GM21515 (cell line): ENCODE measurements around the gene ZNF419.
"Not testable (repeated sequence)": the region's sequence is repeated elsewhere in the genome, so short reads cannot be mapped to it uniquely, and the experiment has no call there.

Experiments used
- ATAC-seq: cut with Tn5 transposase; IDR thresholded peaks from one replicate; pipeline ENCODE4 v1.9.1; 2021; ENCODE audit not compliant: unreplicated experiment

The ZNF419 gene

GRCh38 chr19:57487477-57488298 lies at the start of gene ZNF419:
TSS of gene ZNF419 (plus strand) at chr19:57487750. CDS start at chr19:57487951, 201 bp downstream.
- peak; percentile 87 for ATAC-seq

DNA sequence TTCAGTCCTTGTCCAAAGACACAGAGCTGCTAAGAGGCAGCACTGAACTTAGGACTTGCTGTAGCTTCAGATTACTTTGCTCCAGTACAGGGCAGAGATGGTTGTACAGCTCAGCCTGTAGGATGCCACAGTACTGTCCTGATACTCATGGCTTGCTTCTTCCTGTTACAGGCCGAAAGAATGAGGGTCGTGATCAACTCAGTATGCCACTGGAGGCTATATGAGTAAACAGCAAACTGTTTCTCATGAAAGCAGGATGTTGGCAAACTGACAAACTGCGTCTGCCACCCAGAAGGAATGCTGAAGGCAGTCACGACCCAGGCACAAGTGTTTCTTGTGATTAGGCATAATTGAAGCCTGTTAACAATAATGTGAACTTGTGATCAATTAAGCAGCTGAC lies 49.6 kb upstream of the ZNF419 start:
- no peak for ATAC-seq

DNA sequence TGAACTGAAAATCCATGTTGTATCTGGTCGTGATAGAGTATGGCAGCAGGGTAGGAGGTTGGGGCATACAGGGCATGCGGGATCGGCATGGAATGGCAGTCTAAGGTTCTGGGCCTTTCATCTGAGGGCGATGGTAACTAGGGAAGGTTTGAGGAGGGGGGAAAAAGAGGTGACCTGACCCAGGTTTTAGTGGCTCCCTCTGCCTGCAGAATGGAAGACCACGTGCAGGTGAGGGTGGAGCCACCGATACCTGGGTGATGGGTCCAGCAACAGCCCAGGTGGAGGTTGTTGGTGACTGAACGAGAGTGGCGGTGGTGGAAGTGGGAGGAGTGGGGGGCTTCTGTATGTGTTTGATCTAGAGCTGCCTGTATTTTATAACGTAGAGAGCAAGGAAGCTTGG lies 48.6 kb upstream of the ZNF419 start:
- ATAC-seq: no peak

DNA sequence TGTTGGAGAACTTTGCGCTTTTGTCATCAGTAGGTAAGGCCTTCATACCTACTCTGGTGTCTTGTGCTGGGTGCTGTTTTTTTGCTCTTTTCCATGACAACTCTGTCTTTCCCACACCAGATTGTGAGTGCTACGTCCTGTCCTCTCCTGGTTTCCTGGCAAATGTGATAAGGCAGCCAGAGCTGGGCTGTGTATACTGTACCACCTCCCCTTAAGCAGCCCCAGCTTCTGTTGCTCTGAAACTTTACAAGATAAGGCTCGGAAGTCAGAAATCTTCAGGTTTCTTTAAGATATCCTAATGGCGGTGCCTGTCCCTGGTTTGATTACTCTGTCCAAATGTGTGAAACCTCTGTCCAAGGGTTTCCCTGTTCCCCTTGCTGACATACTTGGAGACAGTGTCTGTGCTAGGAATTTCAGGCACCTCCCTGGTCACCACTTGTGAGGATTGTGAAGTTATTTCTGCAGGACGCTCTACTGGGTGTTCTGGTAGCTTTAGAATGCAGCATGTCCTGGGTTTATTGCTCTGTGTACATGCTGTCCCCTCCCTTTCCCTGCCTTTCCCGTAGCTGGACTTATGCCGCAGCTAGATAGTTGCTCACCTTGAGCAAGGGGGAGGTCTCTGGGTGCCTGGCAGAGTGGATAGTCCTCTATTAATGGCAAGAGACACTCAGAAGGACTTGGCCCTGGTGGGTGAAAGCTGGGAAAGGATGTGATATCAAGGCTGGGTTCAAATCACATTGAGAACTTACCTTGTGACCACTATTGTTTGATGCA lies 45.4 kb upstream of the ZNF419 start:
- ATAC-seq: no peak

GRCh38 chr19:57443121-57443696 lies 44.3 kb upstream of the ZNF419 start:
- no peak for ATAC-seq

DNA sequence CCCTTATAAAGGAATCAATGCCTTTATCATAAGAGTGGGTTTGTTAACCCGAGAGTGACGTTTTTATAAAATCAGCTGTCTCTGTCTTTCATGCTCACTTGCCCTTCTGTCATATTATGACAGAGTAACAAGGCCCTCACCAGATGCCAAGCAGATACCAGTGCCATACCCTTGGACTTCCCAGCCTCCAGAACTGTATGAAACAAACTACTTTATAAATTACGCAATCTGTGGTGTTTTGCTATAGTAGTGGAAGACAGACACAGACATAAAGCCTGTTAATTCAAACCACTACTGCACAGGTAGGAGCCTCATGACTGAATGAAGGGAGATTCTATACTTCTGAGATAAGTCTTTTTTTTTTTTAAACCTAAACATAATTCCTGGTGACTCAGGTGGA lies 35.2 kb upstream of the ZNF419 start:
- no peak for ATAC-seq

DNA sequence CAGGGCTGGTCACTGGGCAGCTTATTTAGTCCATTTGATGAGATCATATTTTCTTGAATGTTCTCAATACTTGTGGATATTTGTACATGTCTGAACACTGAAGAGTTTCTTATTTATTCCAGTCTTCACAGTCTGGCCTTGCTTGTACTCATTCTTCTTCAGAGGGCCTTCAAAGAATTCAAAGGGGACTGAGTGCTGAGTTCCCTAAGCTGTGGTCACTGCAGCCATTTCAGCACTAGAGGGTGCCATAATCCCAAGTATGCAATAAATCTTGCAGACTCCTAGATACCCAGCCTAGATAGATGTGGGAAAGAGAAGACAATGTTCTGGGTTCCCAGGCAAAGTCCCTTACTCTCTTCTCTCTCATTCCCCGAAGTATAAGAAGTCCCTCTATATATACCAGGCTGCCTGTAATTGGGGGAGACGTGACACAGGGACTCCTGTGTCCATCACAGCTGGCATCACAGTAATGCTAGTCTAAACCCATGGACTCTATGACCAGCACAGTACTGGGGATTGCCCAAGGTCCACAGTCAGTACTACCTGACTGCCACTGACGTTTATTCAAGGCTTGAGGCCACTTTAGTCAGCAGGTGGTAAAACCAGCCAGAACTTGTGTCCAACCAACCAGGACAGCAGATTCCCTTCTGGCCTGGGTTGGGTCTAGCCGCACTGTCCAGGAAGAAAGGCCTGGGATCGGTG lies 21.7 kb upstream of the ZNF419 start:
- ATAC-seq: no peak

DNA sequence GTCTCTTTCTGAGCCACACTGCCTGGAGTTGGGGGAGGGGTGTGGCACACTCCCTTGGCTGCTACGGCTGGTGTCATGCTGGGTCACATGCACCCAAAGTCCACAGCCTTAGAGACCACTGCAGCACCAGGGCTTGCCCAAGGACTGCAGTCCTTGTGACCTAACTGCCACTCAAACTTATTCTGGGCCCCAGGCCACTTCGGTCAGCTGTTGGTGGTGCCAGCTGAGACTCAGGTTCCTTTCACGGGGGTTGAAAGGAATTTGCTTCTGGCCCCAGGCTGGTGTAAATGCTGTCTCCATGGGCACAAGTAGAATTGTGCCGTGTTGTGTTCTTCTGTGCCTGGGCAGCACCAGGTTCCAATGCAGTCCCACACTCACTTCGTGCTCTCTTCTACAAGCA lies 21.1 kb upstream of the ZNF419 start:
- ATAC-seq: no peak

DNA sequence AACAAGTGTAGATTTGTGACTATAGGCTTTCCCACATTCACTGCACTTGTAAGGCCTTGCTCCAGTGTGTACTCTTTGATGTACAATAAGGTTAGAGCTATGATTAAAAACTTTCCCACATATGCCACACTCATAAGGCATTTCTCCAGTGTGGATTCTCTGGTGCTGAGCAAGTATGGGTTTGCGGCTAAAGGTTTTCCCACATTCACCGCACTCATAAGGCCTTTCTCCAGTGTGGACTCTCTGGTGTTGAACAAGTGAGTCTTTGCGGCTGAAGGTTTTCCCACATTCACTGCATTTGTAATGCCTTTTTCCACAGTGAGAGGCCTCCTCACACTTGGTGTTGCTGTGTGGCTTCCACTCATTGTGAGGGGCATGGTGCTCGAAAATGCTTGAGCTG lies 13.9 kb upstream of the ZNF419 start:
- ATAC-seq: no peak

GRCh38 chr19:57477191-57478008 lies 10.2 kb upstream of the ZNF419 start, which contains the start of gene ZNF772:
TSS of gene ZNF772 (minus strand) at chr19:57477566. CDS start at chr19:57477309, 257 bp downstream.
- peak; percentile 82 for ATAC-seq

DNA sequence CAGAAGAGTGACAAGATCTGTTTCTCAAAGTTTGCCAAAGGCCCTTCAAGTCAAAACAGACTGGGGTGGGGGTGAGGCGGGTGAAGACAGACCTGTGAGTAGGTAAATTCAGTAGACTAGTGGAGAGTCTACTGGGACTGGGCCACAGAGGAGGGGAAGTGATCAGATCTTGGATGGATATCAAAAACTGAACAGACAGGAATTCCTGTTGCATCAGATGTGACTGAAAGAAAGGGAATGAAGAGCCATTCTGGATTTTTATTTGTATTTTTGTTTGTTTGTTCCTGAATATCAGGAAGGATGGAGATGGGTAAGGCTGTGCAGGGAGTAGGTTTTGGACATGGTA lies 722 bp downstream of the ZNF419 start:
- not testable (repeated sequence) for ATAC-seq

DNA sequence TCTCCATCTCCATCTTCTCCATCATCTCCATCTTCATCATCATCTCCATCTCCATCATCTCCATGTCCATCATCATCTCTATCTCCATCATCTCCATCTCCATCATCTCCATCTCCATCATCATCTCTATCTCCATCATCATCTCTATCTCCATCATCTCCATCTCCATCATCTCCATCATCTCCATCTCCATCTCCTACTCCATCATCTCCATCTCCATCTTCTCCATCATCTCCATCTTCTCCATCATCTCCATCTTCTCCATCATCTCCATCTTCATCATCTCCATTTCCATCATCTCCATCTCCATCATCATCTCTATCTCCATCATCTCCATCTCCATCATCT lies 11.8 kb downstream of the ZNF419 start:
- ATAC-seq: not testable (repeated sequence)

DNA sequence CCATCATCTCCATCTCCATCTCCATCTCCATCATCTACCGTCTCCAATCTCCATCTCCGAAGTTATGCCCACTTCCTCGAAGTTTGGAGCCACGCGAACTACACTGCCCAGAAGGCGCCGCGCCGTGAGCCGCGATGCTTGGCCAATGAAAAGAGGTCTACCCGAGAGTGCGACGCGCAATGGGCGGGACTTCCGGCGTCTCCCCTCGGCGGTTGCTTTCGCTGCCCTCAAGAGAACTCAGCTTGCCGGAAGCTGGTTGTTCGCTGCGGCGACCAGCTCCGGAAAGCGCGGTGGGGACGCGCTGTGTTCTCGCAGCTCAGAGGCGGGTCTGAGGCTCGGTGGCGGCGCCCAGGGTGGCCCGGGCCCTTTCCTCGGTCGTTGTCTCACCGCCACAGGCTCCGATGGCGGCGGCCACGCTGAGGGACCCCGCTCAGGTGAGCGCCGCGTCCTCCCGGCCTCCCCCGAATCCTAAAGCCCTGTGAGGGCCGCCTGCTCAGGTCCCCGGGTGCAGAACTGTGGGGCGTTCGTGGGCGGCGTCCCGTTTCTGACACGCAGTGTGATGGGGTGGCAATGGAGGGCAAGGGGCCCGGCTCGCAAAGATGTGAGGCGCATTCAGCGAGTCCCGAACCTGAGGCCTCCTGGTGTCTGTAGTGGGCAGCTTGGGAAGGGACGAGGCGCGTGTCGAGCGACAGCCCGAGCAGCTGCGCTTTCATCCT lies 12.3 kb downstream of the ZNF419 start, which contains the start of gene ZNF773:
ZNF773 (plus strand) TSS at position 259 of the 716 bp plus-strand sequence; CDS start at position 402, 143 bp downstream.
- peak; percentile 99 for ATAC-seq

- not testable (repeated sequence) for ATAC-seq
Observed at GRCh38 chr19:57500400-57500799, 12.8 kb downstream of the ZNF419 start.

DNA sequence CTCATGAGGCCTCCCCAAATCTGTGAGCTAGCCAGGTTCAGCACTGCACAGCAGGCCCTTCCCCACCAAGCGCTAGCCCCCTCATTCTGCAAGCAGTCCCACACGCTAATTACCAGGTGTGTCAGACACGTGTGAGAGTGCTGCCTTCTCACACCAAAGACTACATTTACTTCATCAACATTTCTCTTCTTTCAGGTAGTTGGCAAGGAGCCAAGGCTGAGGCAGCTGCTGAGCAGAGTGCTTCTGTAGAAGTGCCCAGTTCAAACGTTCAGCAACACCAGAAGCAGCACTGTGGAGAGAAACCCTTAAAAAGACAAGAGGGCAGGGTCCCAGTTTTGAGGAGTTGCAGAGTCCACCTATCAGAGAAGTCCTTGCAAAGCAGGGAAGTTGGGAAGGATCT lies 18.6 kb downstream of the ZNF419 start:
- ATAC-seq: no peak

GRCh38 chr19:57511484-57511883 lies 23.9 kb downstream of the ZNF419 start:
- ATAC-seq: no peak

- no peak for ATAC-seq
Observed at GRCh38 chr19:57512845-57513244, 25.3 kb downstream of the ZNF419 start.

- ATAC-seq: no peak
Observed at GRCh38 chr19:57515255-57515654, 27.7 kb downstream of the ZNF419 start.

DNA sequence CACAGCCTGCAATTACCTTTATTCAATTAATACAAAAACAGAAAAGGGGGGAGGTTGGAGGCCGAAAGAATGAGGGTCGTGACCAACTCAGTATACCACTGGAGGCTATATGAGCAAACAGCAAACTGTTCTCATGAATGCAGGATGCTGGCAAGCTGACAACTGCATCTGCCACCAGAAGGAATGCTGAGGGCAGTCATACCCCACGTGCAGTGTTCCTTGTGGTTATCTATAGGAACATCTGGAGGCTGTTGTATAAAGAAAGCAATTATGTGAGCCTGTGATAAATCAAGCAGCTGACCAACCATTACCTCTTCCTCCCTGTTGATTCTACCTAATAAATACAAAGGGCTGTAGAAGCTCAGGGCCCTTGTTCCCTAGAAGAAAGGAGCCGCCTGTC lies 30.5 kb downstream of the ZNF419 start:
- ATAC-seq: not testable (repeated sequence)
